H9 (cell line): ENCODE data around the gene TIAL1. TPM values are rescaled to one million over a fixed set of nuclear protein-coding genes. Genes with fewer than 3 reads are reported as not detected.

Experiments
- DNase-seq: peaks from one replicate; pipeline ENCODE4 v3.0.0-alpha.2; 2017
- H2AFZ ChIP-seq: one replicate; pipeline ENCODE4 v1.6.1; 2013; ENCODE audit warnings: mild to moderate bottlenecking, low read length, control low read depth, moderate library complexity
- H2AK5ac ChIP-seq: 2 replicates; pipeline ENCODE4 v1.6.1; 2013; ENCODE audit warnings: low read length, control low read depth, mixed read lengths; ENCODE audit not compliant: insufficient read length
- H2BK120ac ChIP-seq: one replicate; pipeline ENCODE4 v1.6.1; 2013; ENCODE audit warnings: low read depth, mild to moderate bottlenecking, low read length, control low read depth, inconsistent platforms; ENCODE audit not compliant: poor library complexity, severe bottlenecking
- H2BK12ac ChIP-seq: 2 replicates; pipeline ENCODE4 v1.6.1; 2013; ENCODE audit warnings: low read length, control low read depth, mixed read lengths, low read depth; ENCODE audit not compliant: insufficient read length
- H2BK15ac ChIP-seq: 2 replicates; pipeline ENCODE4 v1.6.1; 2013; ENCODE audit warnings: low read depth, low read length, control low read depth
- H2BK20ac ChIP-seq: one replicate; pipeline ENCODE4 v1.6.1; 2013; ENCODE audit warnings: low read depth, mild to moderate bottlenecking, low read length, control low read depth, inconsistent platforms; ENCODE audit not compliant: poor library complexity, severe bottlenecking
- H2BK5ac ChIP-seq: 2 replicates; pipeline ENCODE4 v1.6.1; 2013; ENCODE audit warnings: low read length, control low read depth, mixed read lengths; ENCODE audit not compliant: insufficient read length
- H3K14ac ChIP-seq: 2 replicates; pipeline ENCODE4 v1.6.1; 2013; ENCODE audit warnings: low read length, control low read depth; ENCODE audit not compliant: insufficient read depth
- H3K18ac ChIP-seq: 2 replicates; pipeline ENCODE4 v1.6.1; 2013; ENCODE audit warnings: low read depth, mild to moderate bottlenecking, mixed read lengths, low read length, control low read depth; ENCODE audit not compliant: insufficient read length
- H3K23ac ChIP-seq: 2 replicates; pipeline ENCODE4 v1.6.1; 2013; ENCODE audit warnings: low read length, control low read depth, mixed read lengths, low read depth; ENCODE audit not compliant: insufficient read length
- H3K23me2 ChIP-seq: 2 replicates; pipeline ENCODE4 v1.6.1; 2013; ENCODE audit warnings: low read depth, mild to moderate bottlenecking, mixed read lengths, low read length, control low read depth; ENCODE audit not compliant: insufficient read length, poor library complexity, severe bottlenecking
- H3K27ac ChIP-seq: 2 replicates; pipeline ENCODE4 v1.5.1; 2013; ENCODE audit warnings: low read length, control low read depth, mixed read lengths, low read depth; ENCODE audit not compliant: insufficient read length
- H3K27me3 ChIP-seq: 2 replicates; pipeline ENCODE4 v1.6.1; 2013; ENCODE audit warnings: low read length, control low read depth, inconsistent platforms; ENCODE audit not compliant: insufficient read depth
- H3K4ac ChIP-seq: 2 replicates; pipeline ENCODE4 v1.6.1; 2013; ENCODE audit warnings: low read depth, mild to moderate bottlenecking, control low read depth, inconsistent platforms, low read length, moderate library complexity
- H3K4me1 ChIP-seq: 2 replicates; pipeline ENCODE4 v1.6.1; 2013; ENCODE audit warnings: low read length, control low read depth, inconsistent platforms; ENCODE audit not compliant: insufficient read depth
- H3K4me2 ChIP-seq: 2 replicates; pipeline ENCODE4 v1.6.1; 2013; ENCODE audit warnings: low read length, control low read depth, mixed read lengths; ENCODE audit not compliant: insufficient read length, insufficient read depth
- H3K56ac ChIP-seq: 2 replicates; pipeline ENCODE4 v1.6.1; 2013; ENCODE audit warnings: low read depth, mild to moderate bottlenecking, mixed read lengths, low read length, control low read depth; ENCODE audit not compliant: insufficient read length
- H3K79me1 ChIP-seq: 2 replicates; pipeline ENCODE4 v1.6.1; 2013; ENCODE audit warnings: low read depth, mild to moderate bottlenecking, moderate library complexity, low read length, control low read depth, inconsistent platforms; ENCODE audit not compliant: insufficient read depth, poor library complexity, severe bottlenecking
- H3K79me2 ChIP-seq: 2 replicates; pipeline ENCODE4 v1.6.1; 2013; ENCODE audit warnings: low read length, control low read depth, inconsistent platforms; ENCODE audit not compliant: insufficient read depth
- H3K9ac ChIP-seq: 2 replicates; pipeline ENCODE4 v1.6.1; 2013; ENCODE audit warnings: low read length, control low read depth, mixed read lengths; ENCODE audit not compliant: insufficient read length; ENCODE audit errors: extremely low read depth
- H3K9me3 ChIP-seq: one replicate; pipeline ENCODE4 v1.6.1; 2013; ENCODE audit warnings: low read depth, low read length, inconsistent platforms; ENCODE audit not compliant: control insufficient read depth
- H3T11ph ChIP-seq: one replicate; pipeline ENCODE4 v1.6.1; 2013; ENCODE audit warnings: mild to moderate bottlenecking, low read length, control low read depth, inconsistent platforms
- H4K20me1 ChIP-seq: one replicate; pipeline ENCODE4 v1.6.1; 2013; ENCODE audit not compliant: control insufficient read depth, insufficient read length, insufficient read depth
- H4K5ac ChIP-seq: 2 replicates; pipeline ENCODE4 v1.6.1; 2013; ENCODE audit warnings: low read depth, mild to moderate bottlenecking, mixed read lengths, low read length, control low read depth; ENCODE audit not compliant: insufficient read length
- H4K8ac ChIP-seq: replicated peaks from 2 replicates; pipeline ENCODE4 v1.6.1; 2013; ENCODE audit warnings: low read length, control low read depth, mixed read lengths, low read depth; ENCODE audit not compliant: insufficient read length
- H4K91ac ChIP-seq: 2 replicates; pipeline ENCODE4 v1.6.1; 2013; ENCODE audit warnings: low read depth, mild to moderate bottlenecking, moderate library complexity, mixed read lengths, low read length, control low read depth; ENCODE audit not compliant: insufficient read length
- H3K27ac Mint-ChIP-seq, 3 experiments: 2 replicates in 2 of 3; 3 replicates in 1 of 3; pipeline ENCODE4 v1.8.0; 2020 to 2021; ENCODE audit warnings: mixed read lengths in 3 of 3, mild to moderate bottlenecking in 1 of 3, moderate library complexity in 1 of 3
- H3K27me3 Mint-ChIP-seq: 2 replicates; pipeline ENCODE4 v1.8.0; 2021; ENCODE audit warnings: low read depth, mild to moderate bottlenecking, moderate library complexity, mixed read lengths
- H3K36me3 Mint-ChIP-seq, 3 experiments: 2 replicates in 2 of 3; 3 replicates in 1 of 3; pipeline ENCODE4 v1.8.0; 2020 to 2021; ENCODE audit warnings: low read depth in 3 of 3, mixed read lengths in 3 of 3; ENCODE audit not compliant: insufficient read depth in 1 of 3
- H3K4me1 Mint-ChIP-seq, 2 experiments: 2 replicates each; pipeline ENCODE4 v1.8.0; 2020; ENCODE audit warnings: mixed read lengths in 2 of 2
- H3K4me3 Mint-ChIP-seq, 2 experiments: 2 replicates in 1 of 2; 3 replicates in 1 of 2; pipeline ENCODE4 v1.8.0; 2020 to 2021; ENCODE audit warnings: mild to moderate bottlenecking in 2 of 2, mixed read lengths in 2 of 2, moderate library complexity in 1 of 2
- H3K9me3 Mint-ChIP-seq, 2 experiments: 2 replicates in 1 of 2; 3 replicates in 1 of 2; pipeline ENCODE4 v1.8.0; 2020; ENCODE audit warnings: mild to moderate bottlenecking in 2 of 2, mixed read lengths in 2 of 2, moderate library complexity in 1 of 2
- CTCF ChIP-seq: fragments of 200-600 bp; sonication (generic); conservative IDR thresholded peaks from 3 replicates; pipeline ENCODE4 v1.8.0; 2021; ENCODE audit warnings: antibody characterized with exemption, mild to moderate bottlenecking
- WGBS: extraction: QIAGEN DNeasy Blood & Tissue Kit; methylation state at CpG from one replicate; pipeline ENCODE4 v1.1.7; 2013; ENCODE audit warnings: missing lambda C conversion rate, low lambda C conversion rate, mixed read lengths; ENCODE audit not compliant: insufficient read length; ENCODE audit errors: extremely low coverage; 5-methylcytosine and 5-hydroxymethylcytosine counted together
- long read RNA-seq: library from polyadenylated mRNA; unstranded; transcript quantifications from one replicate; pipeline ENCODE4 v2.0.0, GENCODE V29; 2020
- total RNA-seq: library from RNA; stranded (reverse); gene quantifications from 2 replicates; pipeline ENCODE4 v1.2.1, GENCODE V29; 2021

Gene TIAL1
- total RNA-seq, result 146 and 152 TPM in 2 replicates
- long read RNA-seq, full-length matches to known transcripts, result 42 of 83 reads
- long read RNA-seq, partial matches to known transcripts, result 5 of 83 reads
- long read RNA-seq, other reads (novel, unspliced or antisense), result 36 of 83 reads

GRCh38 chr10:119596537-119597404 lies at the start of gene TIAL1:
Gene TIAL1, minus strand, starts transcription at chr10:119596964. Its CDS starts 499 bp downstream, at chr10:119596465.
- Histone ChIP-seq H2BK20ac (no peak within 1 kb of the TSS), H4K20me1 (no peaks in the 10 kb centered on the region), H2BK12ac (no peak within 1 kb of the TSS), H3K27ac (peak within 1 kb of the TSS; percentile 31), H3K14ac (peak within 1 kb of the TSS; percentile 92), H3T11ph (no peak within 1 kb of the TSS), H2AFZ (no peak within 1 kb of the TSS), H2BK5ac (no peak within 1 kb of the TSS), H3K9me3 (no peaks in the 10 kb centered on the region), H3K4me2 (peak within 1 kb of the TSS; percentile 97), H2BK15ac (no peak within 1 kb of the TSS), H2BK120ac (no peak within 1 kb of the TSS), H4K5ac (no peak within 1 kb of the TSS), H3K23me2 (peaks cover 4% of the 10 kb centered on the region), H3K79me1 (no peaks in the 10 kb centered on the region), H2AK5ac (no peak within 1 kb of the TSS), H3K56ac (no peak within 1 kb of the TSS), H3K27me3 (no peaks in the 10 kb centered on the region), H4K91ac (no peak within 1 kb of the TSS), H4K8ac (no peak within 1 kb of the TSS), H3K79me2 (peaks cover 37% of the 10 kb centered on the region; the same call in 1 of the 2 replicates), H3K4me1 (peaks cover 4% of the 10 kb centered on the region; the same call in 1 of the 2 replicates), H3K9ac (peak within 1 kb of the TSS; percentile 84), H3K23ac (no peak within 1 kb of the TSS), H3K18ac (peak within 1 kb of the TSS; percentile 93), H3K4ac (no peak within 1 kb of the TSS; the same call in 1 of the 2 replicates)
- Mint-ChIP-seq H3K27ac (peak within 1 kb of the TSS; percentile 98 to 99 (median 99)), H3K36me3 (peaks cover 15 to 28% (median 18%) of the 10 kb centered on the region in 3 experiments), H3K9me3 (peaks cover 7 to 8% of the 10 kb centered on the region in 2 experiments), H3K27me3 (no peaks in the 10 kb centered on the region; the same call in 1 of the 2 replicates), H3K4me3 (peak within 1 kb of the TSS; percentile 88 to 94), H3K4me1 (peaks cover 35 to 36% of the 10 kb centered on the region in 2 experiments)
- TF ChIP-seq CTCF, result no peak
- WGBS, result no CpG with 5 or more reads among the region's 66 CpGs
- peak; percentile 100 for DNase-seq
